GM21515 (cell line): ENCODE results near the gene QRICH1.

Source experiments
- ATAC-seq: cut with Tn5 transposase; IDR thresholded peaks from one replicate; pipeline ENCODE4 v1.9.1; 2021; ENCODE audit not compliant: unreplicated experiment

QRICH1 gene

GRCh38 chr3:49035281-49035680 is 58.6 kb downstream of the QRICH1 start:
- no peak for ATAC-seq

- ATAC-seq = no peak
Observed at GRCh38 chr3:49034650-49035049, 59.2 kb downstream of the QRICH1 start.

- no peak for ATAC-seq
Observed at GRCh38 chr3:49032646-49033304, 61.1 kb downstream of the QRICH1 start.

GRCh38 chr3:49030321-49030720 is 63.5 kb downstream of the QRICH1 start:
- no peak for ATAC-seq

- ATAC-seq = no peak
Observed at GRCh38 chr3:49029563-49029884, 64.3 kb downstream of the QRICH1 start.

GRCh38 chr3:49028673-49029562 is 65.0 kb downstream of the QRICH1 start, which contains the start of gene IMPDH2:
IMPDH2 (minus strand) TSS chr3:49029398; CDS start chr3:49029350, 48 bp downstream.
- ATAC-seq = peak; percentile 79

GRCh38 chr3:49028298-49028672 is 65.6 kb downstream of the QRICH1 start:
- ATAC-seq = no peak

- ATAC-seq = no peak
Observed at GRCh38 chr3:49027634-49028033, 66.2 kb downstream of the QRICH1 start.

- no peak for ATAC-seq
Observed at GRCh38 chr3:49026536-49026935, 67.3 kb downstream of the QRICH1 start.

- ATAC-seq = no peak
Observed at GRCh38 chr3:49025793-49026520, 67.9 kb downstream of the QRICH1 start.

GRCh38 chr3:49025005-49025792 is 68.7 kb downstream of the QRICH1 start:
- ATAC-seq = no peak

- no peak for ATAC-seq
Observed at GRCh38 chr3:49024449-49024848, 69.4 kb downstream of the QRICH1 start.

- no peak for ATAC-seq
Observed at GRCh38 chr3:49023775-49024174, 70.1 kb downstream of the QRICH1 start.

GRCh38 chr3:49022688-49023171 is 71.1 kb downstream of the QRICH1 start:
- ATAC-seq = no peak

GRCh38 chr3:49021813-49022687 is 71.8 kb downstream of the QRICH1 start, which contains the start of gene NDUFAF3:
NDUFAF3 (plus strand) TSS chr3:49022121; CDS start chr3:49022145, 24 bp downstream.
- ATAC-seq = peak; percentile 49

GRCh38 chr3:49021213-49021812 is 72.6 kb downstream of the QRICH1 start:
- ATAC-seq = peak; percentile 51

GRCh38 chr3:49020330-49021212 is 73.3 kb downstream of the QRICH1 start:
- peak; percentile 7 for ATAC-seq

- no peak for ATAC-seq
Observed at GRCh38 chr3:49019941-49020329, 73.9 kb downstream of the QRICH1 start.
